HG02588 (cell line): ENCODE data around the gene AHI1.
"Not testable (repeated sequence)": the region's sequence is repeated elsewhere in the genome, so short reads cannot be mapped to it uniquely, and the experiment has no call there.

Experiments used
- ATAC-seq: cut with Tn5 transposase; IDR thresholded peaks from one replicate; pipeline ENCODE4 v1.9.1; 2021; ENCODE audit warnings: mild to moderate bottlenecking, moderate library complexity; ENCODE audit not compliant: unreplicated experiment

The AHI1 gene

GRCh38 chr6:135397172-135397952 lies 100.2 kb downstream of the AHI1 start:
- no peak for ATAC-seq

DNA sequence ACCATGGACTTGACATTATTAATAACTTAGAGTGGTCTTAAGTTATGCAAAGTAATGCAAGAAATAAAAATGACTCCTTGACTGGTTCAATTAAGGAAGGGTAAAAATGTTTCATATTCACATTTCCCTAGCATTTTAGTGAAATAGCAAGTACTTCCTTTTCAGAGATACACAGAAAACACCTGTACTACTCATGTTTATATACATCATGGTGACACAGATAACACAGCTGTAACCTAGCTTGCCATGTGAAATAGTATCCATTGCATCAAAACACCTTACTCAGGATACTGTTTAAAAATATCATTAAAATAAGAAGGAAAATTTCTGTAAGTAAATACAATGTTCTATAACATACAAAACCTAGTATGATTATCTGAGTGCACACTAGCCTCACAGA lies 102.4 kb downstream of the AHI1 start:
- ATAC-seq = no peak

- no peak for ATAC-seq
These were observed 104.3 kb downstream of the AHI1 start for GRCh38 chr6:135393289-135393688.

GRCh38 chr6:135390458-135390857 lies 107.1 kb downstream of the AHI1 start:
- no peak for ATAC-seq

GRCh38 chr6:135385299-135385698 lies 112.2 kb downstream of the AHI1 start:
- ATAC-seq = no peak

- no peak for ATAC-seq
These were observed 113.8 kb downstream of the AHI1 start for GRCh38 chr6:135383766-135384165.

DNA sequence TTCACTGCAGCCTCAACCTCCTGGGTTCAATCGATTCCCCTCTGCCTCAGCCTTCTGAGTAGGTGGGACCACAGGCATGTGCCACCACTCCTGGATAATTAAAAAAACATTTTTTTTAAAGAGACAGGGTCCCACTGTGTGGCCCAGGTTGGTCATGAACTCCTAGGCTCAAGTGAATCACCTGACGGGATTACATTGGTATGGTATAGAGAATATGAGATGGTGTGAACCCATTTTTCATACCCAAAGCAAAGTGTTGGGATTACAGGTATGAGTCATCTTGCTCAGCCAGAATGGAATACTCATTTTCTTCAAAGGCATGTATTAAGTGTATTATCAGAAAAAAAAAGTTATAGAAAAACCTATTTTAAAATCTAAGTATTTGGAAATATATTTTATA lies 114.2 kb downstream of the AHI1 start:
- no peak for ATAC-seq

GRCh38 chr6:135382182-135382628 lies 115.3 kb downstream of the AHI1 start:
- ATAC-seq = peak; percentile 94

DNA sequence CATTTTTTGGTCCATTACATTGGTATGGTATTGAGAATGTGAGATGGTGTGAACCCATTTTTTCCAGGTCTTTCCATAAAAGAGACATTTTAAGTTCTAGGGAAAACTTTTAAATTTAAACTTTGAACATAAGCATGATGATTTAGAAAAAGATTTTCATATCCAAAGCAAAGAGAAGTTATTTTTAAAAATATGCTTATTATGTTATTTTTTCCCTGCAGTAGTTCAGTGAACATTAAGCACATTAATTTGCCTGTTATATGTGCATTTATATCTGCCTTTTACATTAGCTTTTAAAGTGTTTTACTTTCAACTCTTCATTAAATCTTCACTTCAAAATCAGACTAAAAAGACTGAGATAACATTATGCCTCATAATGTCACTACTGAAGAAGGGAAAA lies 116.7 kb downstream of the AHI1 start:
- ATAC-seq = no peak

GRCh38 chr6:135379647-135380046 lies 117.9 kb downstream of the AHI1 start:
- no peak for ATAC-seq

GRCh38 chr6:135372758-135373157 lies 124.8 kb downstream of the AHI1 start:
- ATAC-seq = no peak

DNA sequence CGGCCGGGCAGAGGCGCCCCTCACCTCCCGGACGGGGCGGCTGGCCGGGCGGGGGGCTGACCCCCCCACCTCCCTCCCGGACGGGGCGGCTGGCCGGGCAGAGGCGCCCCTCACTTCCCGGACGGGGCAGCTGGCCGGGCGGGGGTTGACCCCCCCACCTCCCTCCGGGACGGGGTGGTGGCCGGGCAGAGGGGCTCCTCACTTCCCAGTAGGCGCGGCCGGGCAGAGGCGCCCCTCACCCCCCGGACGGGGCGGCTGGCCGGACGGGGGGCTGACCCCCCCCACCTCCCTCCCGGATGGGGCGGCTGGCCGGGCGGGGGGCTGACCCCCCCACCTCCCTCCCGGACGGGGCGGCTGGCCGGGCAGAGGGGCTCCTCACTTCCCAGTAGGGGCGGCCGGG lies 133.9 kb downstream of the AHI1 start:
- not testable (repeated sequence) for ATAC-seq

GRCh38 chr6:135362124-135362523 lies 135.4 kb downstream of the AHI1 start:
- no peak for ATAC-seq

DNA sequence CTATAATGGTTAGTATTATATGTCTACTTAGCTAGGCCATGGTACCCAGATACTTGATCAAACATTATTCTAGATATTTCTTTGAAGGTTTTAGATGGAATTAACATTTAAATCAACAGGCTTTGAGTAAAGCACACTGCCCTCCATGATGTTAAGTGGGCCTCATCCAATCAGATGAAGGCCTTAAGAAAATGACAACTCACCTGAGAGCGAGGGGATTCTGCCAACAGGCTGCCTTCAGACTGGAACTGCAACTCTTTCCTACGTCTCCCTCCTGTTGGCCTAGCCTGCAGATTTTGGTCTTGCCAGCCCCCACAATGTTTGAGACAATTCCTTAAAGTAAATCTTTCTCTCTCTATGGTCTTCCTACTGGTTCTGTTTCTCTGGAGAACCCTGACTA lies 137.3 kb downstream of the AHI1 start:
- no peak for ATAC-seq

DNA sequence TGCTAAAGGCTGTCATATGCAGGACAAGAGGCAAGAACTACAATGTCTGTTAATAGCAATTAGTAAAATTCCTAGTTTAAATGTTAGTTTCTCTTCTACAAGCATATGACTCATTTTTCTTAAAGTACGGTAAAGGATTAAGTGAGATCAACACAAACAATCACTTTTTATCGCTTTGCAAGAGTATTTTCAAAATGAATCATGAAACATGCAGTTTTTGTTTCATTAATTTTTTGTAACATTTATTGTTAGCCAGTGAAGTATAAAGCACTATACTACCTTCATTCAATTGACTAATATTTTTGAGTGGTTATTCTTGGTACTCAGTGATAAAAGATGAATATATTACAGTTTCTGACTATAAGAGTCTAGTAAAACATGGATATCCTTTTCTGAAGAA lies 138.6 kb downstream of the AHI1 start:
- no peak for ATAC-seq

DNA sequence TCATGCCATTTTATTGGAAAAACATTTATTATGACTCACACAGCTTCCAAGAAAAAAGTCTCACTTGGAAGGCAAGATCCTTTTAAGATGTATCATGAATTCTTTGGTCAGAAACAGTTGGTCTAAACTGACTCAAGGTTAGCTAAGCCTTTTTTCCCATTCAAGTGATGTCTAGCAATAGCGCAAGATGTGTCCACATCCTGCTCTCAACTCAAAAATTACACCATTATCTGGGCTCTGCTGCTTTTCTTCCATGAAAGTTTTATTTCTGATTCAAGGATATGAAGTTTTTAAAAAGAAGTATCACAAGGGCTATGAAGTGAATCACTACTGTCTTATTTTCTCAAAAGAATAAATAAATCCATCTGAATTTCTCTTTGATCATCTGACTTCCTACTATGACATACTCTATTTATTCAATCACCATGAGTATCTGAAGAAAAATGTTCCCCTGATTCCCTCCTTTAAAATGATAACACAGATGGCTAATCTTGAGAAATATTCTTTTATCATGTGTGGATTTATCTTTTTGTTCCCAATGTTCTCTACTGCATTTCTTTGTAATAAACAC lies 139.2 kb downstream of the AHI1 start:
- no peak for ATAC-seq

DNA sequence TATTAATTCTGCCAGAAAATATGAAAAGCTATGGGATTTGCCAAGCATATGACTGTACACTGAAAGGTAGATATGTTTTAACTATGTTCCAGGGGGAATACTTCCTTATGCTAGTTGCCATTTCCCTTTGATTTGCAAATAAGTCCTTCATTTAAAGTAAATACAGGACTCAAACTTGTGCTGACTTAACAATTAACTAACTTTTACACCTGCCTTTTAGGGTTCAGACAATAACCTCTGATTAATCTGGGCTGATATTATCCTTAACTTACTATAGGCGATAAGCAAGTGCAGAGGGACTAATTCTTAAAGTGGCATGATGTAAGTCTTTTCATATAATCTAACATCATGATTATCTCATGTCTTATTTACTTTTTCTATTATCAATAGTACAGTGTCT lies 143.1 kb downstream of the AHI1 start:
- no peak for ATAC-seq

- ATAC-seq = no peak
These were observed 144.4 kb downstream of the AHI1 start for GRCh38 chr6:135353113-135353512.

GRCh38 chr6:135351635-135352034 lies 145.9 kb downstream of the AHI1 start:
- ATAC-seq = no peak

GRCh38 chr6:135347887-135348286 lies 149.7 kb downstream of the AHI1 start:
- ATAC-seq = no peak

GRCh38 chr6:135346747-135347146 lies 150.8 kb downstream of the AHI1 start:
- ATAC-seq = no peak

GRCh38 chr6:135344526-135344925 lies 153.0 kb downstream of the AHI1 start:
- ATAC-seq = no peak

GRCh38 chr6:135339920-135340319 lies 157.6 kb downstream of the AHI1 start:
- not testable (repeated sequence) for ATAC-seq
